ENCODE measurements around the gene ZXDC.

The ZXDC gene

DNA sequence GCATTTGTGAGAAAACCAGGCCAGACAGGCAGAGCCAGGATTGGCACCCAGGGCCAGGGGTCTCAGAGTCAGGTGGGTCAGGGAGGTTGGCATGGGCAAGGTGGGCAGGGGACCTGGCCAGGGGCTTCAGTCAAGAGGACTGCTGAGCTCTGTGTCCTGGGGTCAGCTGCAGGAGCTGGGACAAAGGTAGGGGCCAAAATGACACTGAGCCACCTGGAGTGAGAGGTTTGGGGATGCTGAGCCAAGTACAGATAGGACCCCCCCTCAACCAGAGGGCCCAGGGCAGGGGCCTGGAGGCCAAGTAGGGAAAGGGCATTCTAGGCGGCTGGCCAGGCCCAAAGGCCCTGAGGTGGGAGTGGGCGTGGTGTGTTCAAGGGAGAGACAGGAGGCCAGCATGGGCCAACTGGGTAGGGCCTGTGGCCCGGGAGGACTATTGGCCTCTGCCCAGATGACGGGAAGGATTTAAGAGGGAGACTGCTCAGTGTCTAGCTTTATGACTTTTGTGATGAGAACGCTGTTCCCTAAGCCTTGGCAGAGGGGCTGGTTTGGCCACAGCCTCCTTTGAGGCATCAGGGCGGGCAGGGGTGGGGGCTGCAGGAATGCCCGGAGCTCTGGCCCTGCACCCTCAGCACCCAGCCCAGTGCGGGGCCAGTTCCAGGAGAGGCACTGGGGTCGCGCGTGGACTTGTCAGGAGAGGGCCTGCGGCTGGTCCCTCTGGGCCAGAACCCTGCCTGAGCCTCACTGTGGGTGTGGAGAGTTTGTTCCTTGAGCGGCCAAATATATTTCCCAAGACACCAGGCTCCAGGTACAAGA lies 77.9 kb downstream of the ZXDC start:
- Histone ChIP-seq H3K4me3 (replicated peaks; ENCODE audit: insufficient read depth, low read length) (no peak overlapping the region), H3K27me3 (ENCODE audit: insufficient read depth, poor library complexity, severe bottlenecking) (peaks cover 10% of the 10 kb centered on the region), H3K27ac (replicated peaks) (no peak overlapping the region)
- DNase-seq (ENCODE audit: low read depth in 1 of 2, low spot score in 1 of 2) = no peak
- TF ChIP-seq GABPA (IDR thresholded peaks at IDR 0.05; ENCODE audit: low read depth) = no peak
- TF ChIP-seq, protein P1, sequence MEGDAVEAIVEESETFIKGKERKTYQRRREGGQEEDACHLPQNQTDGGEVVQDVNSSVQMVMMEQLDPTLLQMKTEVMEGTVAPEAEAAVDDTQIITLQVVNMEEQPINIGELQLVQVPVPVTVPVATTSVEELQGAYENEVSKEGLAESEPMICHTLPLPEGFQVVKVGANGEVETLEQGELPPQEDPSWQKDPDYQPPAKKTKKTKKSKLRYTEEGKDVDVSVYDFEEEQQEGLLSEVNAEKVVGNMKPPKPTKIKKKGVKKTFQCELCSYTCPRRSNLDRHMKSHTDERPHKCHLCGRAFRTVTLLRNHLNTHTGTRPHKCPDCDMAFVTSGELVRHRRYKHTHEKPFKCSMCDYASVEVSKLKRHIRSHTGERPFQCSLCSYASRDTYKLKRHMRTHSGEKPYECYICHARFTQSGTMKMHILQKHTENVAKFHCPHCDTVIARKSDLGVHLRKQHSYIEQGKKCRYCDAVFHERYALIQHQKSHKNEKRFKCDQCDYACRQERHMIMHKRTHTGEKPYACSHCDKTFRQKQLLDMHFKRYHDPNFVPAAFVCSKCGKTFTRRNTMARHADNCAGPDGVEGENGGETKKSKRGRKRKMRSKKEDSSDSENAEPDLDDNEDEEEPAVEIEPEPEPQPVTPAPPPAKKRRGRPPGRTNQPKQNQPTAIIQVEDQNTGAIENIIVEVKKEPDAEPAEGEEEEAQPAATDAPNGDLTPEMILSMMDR (IDR thresholded peaks at IDR 0.05; ENCODE audit: insufficient read depth, low read length) = no peak
- TF ChIP-seq POLR2AphosphoS5 (IDR thresholded peaks at IDR 0.05; ENCODE audit: low read depth) = no peak

DNA sequence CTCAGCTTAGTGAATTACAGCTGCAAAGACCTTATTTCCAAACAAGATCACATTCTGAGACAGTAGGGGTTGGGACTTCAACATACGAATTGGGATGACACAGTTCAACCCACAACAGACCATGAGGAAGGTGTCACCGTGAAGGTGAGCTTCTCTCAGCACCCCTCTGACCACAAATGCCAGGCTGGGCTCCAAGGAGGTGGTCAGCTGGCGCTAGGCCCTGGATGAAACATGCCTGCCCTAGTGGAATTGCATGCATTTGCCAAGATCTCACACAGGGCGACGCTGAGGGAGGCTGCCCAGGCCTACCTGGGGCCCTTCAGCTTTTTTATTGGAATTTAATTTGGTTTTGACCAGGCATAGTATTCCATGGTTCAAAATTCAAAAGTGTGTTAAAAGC lies 79.2 kb downstream of the ZXDC start:
- Histone ChIP-seq H3K4me3 (replicated peaks; ENCODE audit: insufficient read depth, low read length) (no peak overlapping the region), H3K27me3 (ENCODE audit: insufficient read depth, poor library complexity, severe bottlenecking) (peaks cover 13% of the 10 kb centered on the region), H3K27ac (replicated peaks) (no peak overlapping the region)
- no peak for DNase-seq (ENCODE audit: low read depth in 1 of 2, low spot score in 1 of 2)
- TF ChIP-seq GABPA (IDR thresholded peaks at IDR 0.05; ENCODE audit: low read depth) (no peak), POLR2AphosphoS5 (IDR thresholded peaks at IDR 0.05; ENCODE audit: low read depth) (no peak)
- TF ChIP-seq, protein P1 (IDR thresholded peaks at IDR 0.05; ENCODE audit: insufficient read depth, low read length) = no peak
- TF ChIP-seq, protein P2, sequence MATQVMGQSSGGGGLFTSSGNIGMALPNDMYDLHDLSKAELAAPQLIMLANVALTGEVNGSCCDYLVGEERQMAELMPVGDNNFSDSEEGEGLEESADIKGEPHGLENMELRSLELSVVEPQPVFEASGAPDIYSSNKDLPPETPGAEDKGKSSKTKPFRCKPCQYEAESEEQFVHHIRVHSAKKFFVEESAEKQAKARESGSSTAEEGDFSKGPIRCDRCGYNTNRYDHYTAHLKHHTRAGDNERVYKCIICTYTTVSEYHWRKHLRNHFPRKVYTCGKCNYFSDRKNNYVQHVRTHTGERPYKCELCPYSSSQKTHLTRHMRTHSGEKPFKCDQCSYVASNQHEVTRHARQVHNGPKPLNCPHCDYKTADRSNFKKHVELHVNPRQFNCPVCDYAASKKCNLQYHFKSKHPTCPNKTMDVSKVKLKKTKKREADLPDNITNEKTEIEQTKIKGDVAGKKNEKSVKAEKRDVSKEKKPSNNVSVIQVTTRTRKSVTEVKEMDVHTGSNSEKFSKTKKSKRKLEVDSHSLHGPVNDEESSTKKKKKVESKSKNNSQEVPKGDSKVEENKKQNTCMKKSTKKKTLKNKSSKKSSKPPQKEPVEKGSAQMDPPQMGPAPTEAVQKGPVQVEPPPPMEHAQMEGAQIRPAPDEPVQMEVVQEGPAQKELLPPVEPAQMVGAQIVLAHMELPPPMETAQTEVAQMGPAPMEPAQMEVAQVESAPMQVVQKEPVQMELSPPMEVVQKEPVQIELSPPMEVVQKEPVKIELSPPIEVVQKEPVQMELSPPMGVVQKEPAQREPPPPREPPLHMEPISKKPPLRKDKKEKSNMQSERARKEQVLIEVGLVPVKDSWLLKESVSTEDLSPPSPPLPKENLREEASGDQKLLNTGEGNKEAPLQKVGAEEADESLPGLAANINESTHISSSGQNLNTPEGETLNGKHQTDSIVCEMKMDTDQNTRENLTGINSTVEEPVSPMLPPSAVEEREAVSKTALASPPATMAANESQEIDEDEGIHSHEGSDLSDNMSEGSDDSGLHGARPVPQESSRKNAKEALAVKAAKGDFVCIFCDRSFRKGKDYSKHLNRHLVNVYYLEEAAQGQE (IDR thresholded peaks at IDR 0.05; ENCODE audit: insufficient replicate concordance, low read depth) = no peak

DNA sequence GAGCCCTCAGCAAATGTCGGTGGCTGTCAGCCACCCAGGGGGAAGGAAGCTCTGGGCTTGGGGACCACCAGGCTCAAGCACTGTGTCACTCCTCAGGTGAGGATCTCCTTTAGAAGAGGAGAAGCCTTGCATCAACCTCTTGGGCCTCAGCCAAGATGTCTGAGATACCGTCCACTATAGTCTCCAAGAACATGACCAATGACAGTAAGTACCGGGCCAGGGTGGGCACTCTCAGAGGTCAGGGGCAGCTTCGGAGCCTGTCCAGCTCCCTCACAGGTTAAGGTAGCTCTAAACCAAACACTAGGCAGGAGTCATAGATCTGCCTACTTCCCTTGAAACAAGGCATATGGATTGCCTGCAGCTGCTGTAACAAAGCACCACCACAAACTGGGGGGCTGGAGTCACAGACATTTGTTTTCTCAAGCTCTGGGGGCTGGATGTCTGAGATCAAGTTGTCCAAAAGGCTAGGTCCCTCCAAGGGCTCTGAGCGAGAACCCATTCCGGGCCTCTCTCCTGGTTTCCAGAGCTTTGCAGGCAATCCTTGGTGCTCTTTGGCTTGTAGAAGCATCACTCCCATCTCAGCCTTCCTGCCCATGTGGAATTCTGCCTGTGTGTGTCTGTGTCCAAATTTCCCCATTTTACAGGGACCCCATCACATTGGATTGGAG lies 79.7 kb downstream of the ZXDC start:
- no peak overlapping the region for H3K4me3 ChIP-seq (replicated peaks; ENCODE audit: insufficient read depth, low read length)
- no peak for TF ChIP-seq POLR2AphosphoS5 (IDR thresholded peaks at IDR 0.05; ENCODE audit: low read depth)
- no peak for TF ChIP-seq SPI1 (IDR thresholded peaks at IDR 0.05; ENCODE audit: borderline replicate concordance, low read depth)
- TF ChIP-seq GABPA (IDR thresholded peaks at IDR 0.05; ENCODE audit: low read depth) = no peak
- H3K27me3 ChIP-seq (ENCODE audit: insufficient read depth, poor library complexity, severe bottlenecking) = peaks cover 15% of the 10 kb centered on the region
- no peak for DNase-seq (ENCODE audit: low read depth in 1 of 2, low spot score in 1 of 2)
- no peak overlapping the region for H3K27ac ChIP-seq (replicated peaks)

DNA sequence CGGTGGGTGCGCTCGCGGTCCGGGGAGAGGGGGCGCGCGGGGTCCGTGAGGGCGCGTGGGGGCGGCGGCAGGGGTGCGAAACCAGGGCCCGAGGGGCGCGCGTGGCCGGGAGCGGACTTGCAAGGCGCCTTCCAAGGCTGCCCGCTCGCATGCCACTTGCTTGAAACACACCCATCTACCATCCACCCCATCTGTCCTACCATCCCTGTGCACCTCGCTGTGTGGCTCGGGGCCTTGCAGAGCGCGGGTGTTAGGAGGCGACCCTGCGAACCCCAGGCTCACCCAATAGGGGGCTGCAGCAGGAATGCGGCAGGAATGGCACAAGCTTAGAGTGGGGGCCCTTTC lies 80.7 kb downstream of the ZXDC start:
- peaks cover 15% of the 10 kb centered on the region for H3K27me3 ChIP-seq (ENCODE audit: insufficient read depth, poor library complexity, severe bottlenecking)
- no peak overlapping the region for H3K4me3 ChIP-seq (replicated peaks; ENCODE audit: insufficient read depth, low read length)
- H3K27ac ChIP-seq (replicated peaks) = no peak overlapping the region
- DNase-seq (ENCODE audit: low read depth in 1 of 2, low spot score in 1 of 2) = no peak
- TF ChIP-seq POLR2AphosphoS5 (IDR thresholded peaks at IDR 0.05; ENCODE audit: low read depth) (no peak), SPI1 (IDR thresholded peaks at IDR 0.05; ENCODE audit: borderline replicate concordance, low read depth) (no peak), GABPA (IDR thresholded peaks at IDR 0.05; ENCODE audit: low read depth) (no peak)
- TF ChIP-seq, protein P2 (IDR thresholded peaks at IDR 0.05; ENCODE audit: insufficient replicate concordance, low read depth) = no peak
- TF ChIP-seq, protein P1 (IDR thresholded peaks at IDR 0.05; ENCODE audit: insufficient read depth, low read length) = no peak
